GM13976 (cell line): ENCODE results near the gene OTUD5.

Source experiments
- DNase-seq: peaks from one replicate; pipeline ENCODE4 v3.0.0; 2012; ENCODE audit warnings: low spot score
- CTCF ChIP-seq: IDR thresholded peaks from 2 replicates; pipeline ENCODE4 v1.5.1; 2012; ENCODE audit warnings: borderline replicate concordance, mild to moderate bottlenecking; ENCODE audit not compliant: insufficient read depth; ENCODE audit errors: extremely low read depth, missing control alignments, control extremely low read depth
- in situ Hi-C: fragments of 300-500 bp; cut with MboI; formaldehyde crosslinking; loops from one replicate; pipeline ENCODE4 v1.12.0; 2022; ENCODE audit warnings: low sequenced_read_pairs, mixed read lengths, inconsistent platforms; ENCODE audit not compliant: unreplicated experiment

Gene OTUD5

GRCh38 chrX:48933757-48934156 is 23.6 kb downstream of the OTUD5 start:
- no peak for DNase-seq

GRCh38 chrX:48927736-48928382 is 29.5 kb downstream of the OTUD5 start:
- in situ Hi-C loops = no loop called here

More at GRCh38 chrX:48933757-48934156, 23.6 kb downstream of the OTUD5 start:
- no peak for TF ChIP-seq CTCF
- in situ Hi-C loops = no loop called here

GRCh38 chrX:48927123-48927522 is 30.3 kb downstream of the OTUD5 start:
- no peak for TF ChIP-seq CTCF
- no peak for DNase-seq
- in situ Hi-C loops = no loop called here

More at GRCh38 chrX:48927736-48928382, 29.5 kb downstream of the OTUD5 start:
- DNase-seq = no peak
- no peak for TF ChIP-seq CTCF

- in situ Hi-C loops = no loop called here
- no peak for TF ChIP-seq CTCF
- no peak for DNase-seq
Observed at GRCh38 chrX:48924270-48924669, 33.1 kb downstream of the OTUD5 start.

GRCh38 chrX:48923771-48924170 is 33.6 kb downstream of the OTUD5 start:
- TF ChIP-seq CTCF = no peak
- no peak for DNase-seq
- in situ Hi-C loops = no loop called here

GRCh38 chrX:48920718-48921104 is 36.7 kb downstream of the OTUD5 start:
- TF ChIP-seq CTCF = no peak
- in situ Hi-C loops = no loop called here
- no peak for DNase-seq
